Glutamatergic neuron (in vitro differentiated cells): ENCODE data around the gene ATP5F1D. TPM values are rescaled to one million over a fixed set of nuclear protein-coding genes. Genes with fewer than 3 reads are reported as not detected.

Experiments used
- DNase-seq: peaks from one replicate; pipeline ENCODE4 v3.0.0; 2022
- H3K27ac Mint-ChIP-seq: one replicate; pipeline ENCODE4 v1.8.0; 2020; ENCODE audit warnings: mild to moderate bottlenecking, mixed read lengths, inconsistent platforms; ENCODE audit not compliant: unreplicated experiment
- H3K27me3 Mint-ChIP-seq: one replicate; pipeline ENCODE4 v1.8.0; 2020; ENCODE audit warnings: mild to moderate bottlenecking, moderate library complexity, mixed read lengths, inconsistent platforms; ENCODE audit not compliant: unreplicated experiment
- H3K36me3 Mint-ChIP-seq: one replicate; pipeline ENCODE4 v1.8.0; 2020; ENCODE audit warnings: mild to moderate bottlenecking, mixed read lengths, inconsistent platforms; ENCODE audit not compliant: unreplicated experiment
- H3K4me1 Mint-ChIP-seq: one replicate; pipeline ENCODE4 v1.8.0; 2020; ENCODE audit warnings: mild to moderate bottlenecking, low read depth, mixed read lengths, inconsistent platforms; ENCODE audit not compliant: unreplicated experiment
- H3K4me3 Mint-ChIP-seq: one replicate; pipeline ENCODE4 v1.8.0; 2020; ENCODE audit warnings: mild to moderate bottlenecking, mixed read lengths, inconsistent platforms; ENCODE audit not compliant: unreplicated experiment
- H3K9me3 Mint-ChIP-seq: one replicate; pipeline ENCODE4 v1.8.0; 2020; ENCODE audit warnings: mild to moderate bottlenecking, moderate library complexity, mixed read lengths, inconsistent platforms; ENCODE audit not compliant: unreplicated experiment
- CTCF ChIP-seq: fragments of 200-600 bp; sonication (generic); IDR thresholded peaks from one replicate; pipeline ENCODE4 v1.5.0; 2021; ENCODE audit not compliant: partially characterized antibody, unreplicated experiment
- total RNA-seq: library from RNA; stranded (reverse); fragmentation: NEBNext Ultra II Directional; extraction: Animal tissue kit (Norgen Biotek cat#: 25700); gene quantifications from one replicate; pipeline ENCODE4 v1.2.1, GENCODE V29; 2021; ENCODE audit not compliant: unreplicated experiment

Gene ATP5F1D
- total RNA-seq, 1 donor from 2014 or later: 129 TPM

- Mint-ChIP-seq H3K4me3 (peak overlapping the region; percentile 64), H3K27me3 (peaks cover 17% of the 10 kb centered on the region), H3K36me3 (no peaks in the 10 kb centered on the region), H3K27ac (peak overlapping the region; percentile 94), H3K9me3 (peaks cover 6% of the 10 kb centered on the region), H3K4me1 (peaks cover 8% of the 10 kb centered on the region)
- no peak for TF ChIP-seq CTCF
- DNase-seq: no peak
Observed at GRCh38 chr19:1280636-1281568, 39.4 kb downstream of the ATP5F1D start.

GRCh38 chr19:1281569-1282287 is 40.2 kb downstream of the ATP5F1D start:
- Mint-ChIP-seq H3K4me3 (no peak overlapping the region), H3K9me3 (peaks cover 6% of the 10 kb centered on the region), H3K36me3 (no peaks in the 10 kb centered on the region), H3K27me3 (peaks cover 17% of the 10 kb centered on the region), H3K27ac (peak overlapping the region; percentile 12), H3K4me1 (peaks cover 8% of the 10 kb centered on the region)
- no peak for TF ChIP-seq CTCF
- no peak for DNase-seq

- Mint-ChIP-seq H3K4me3 (no peak overlapping the region), H3K27ac (no peak overlapping the region), H3K27me3 (peaks cover 17% of the 10 kb centered on the region), H3K36me3 (no peaks in the 10 kb centered on the region), H3K4me1 (peaks cover 8% of the 10 kb centered on the region), H3K9me3 (peaks cover 6% of the 10 kb centered on the region)
- TF ChIP-seq CTCF: no peak
- DNase-seq: no peak
Observed at GRCh38 chr19:1282588-1283206, 41.1 kb downstream of the ATP5F1D start.

GRCh38 chr19:1283207-1283916 is 41.8 kb downstream of the ATP5F1D start:
- Mint-ChIP-seq H3K27me3 (peaks cover 17% of the 10 kb centered on the region), H3K36me3 (no peaks in the 10 kb centered on the region), H3K4me3 (no peak overlapping the region), H3K4me1 (peaks cover 8% of the 10 kb centered on the region), H3K27ac (no peak overlapping the region), H3K9me3 (peaks cover 6% of the 10 kb centered on the region)
- DNase-seq: peak; percentile 29
- TF ChIP-seq CTCF: no peak
